Colonic mucosa (tissue), 4 donors: ENCODE measurements around the gene CACNA1H. TPM values are rescaled to one million over a fixed set of nuclear protein-coding genes. Genes with fewer than 3 reads are reported as not detected.
"Not testable (repeated sequence)": the region's sequence is repeated elsewhere in the genome, so short reads cannot be mapped to it uniquely, and the experiment has no call there.

ENCODE experiments used
- DNase-seq: peaks from one replicate; pipeline ENCODE4 v3.0.0-alpha.2; 2020
- H3K27ac ChIP-seq: fragments of 200-600 bp; one replicate; pipeline ENCODE4 v1.8.0; 2021
- H3K27me3 ChIP-seq: fragments of 200-600 bp; one replicate; pipeline ENCODE4 v1.8.0; 2021
- H3K36me3 ChIP-seq: fragments of 200-600 bp; one replicate; pipeline ENCODE4 v1.8.0; 2021
- H3K4me1 ChIP-seq: fragments of 200-600 bp; one replicate; pipeline ENCODE4 v1.8.0; 2021; ENCODE audit warnings: mild to moderate bottlenecking
- H3K4me3 ChIP-seq: fragments of 200-600 bp; one replicate; pipeline ENCODE4 v1.8.0; 2021
- H3K9ac ChIP-seq, 2 donors: one replicate each; pipeline ENCODE4 v1.7.0; 2013; ENCODE audit warnings: control low read depth in 2 of 2, low read depth in 2 of 2, low read length in 2 of 2
- H3K9me3 ChIP-seq: fragments of 200-600 bp; one replicate; pipeline ENCODE4 v1.8.0; 2021
- CTCF ChIP-seq: fragments of 200-600 bp; IDR thresholded peaks from one replicate; pipeline ENCODE4 v1.8.0; 2022; ENCODE audit warnings: antibody characterized with exemption, mild to moderate bottlenecking
- intact Hi-C: fragments of 100-400 bp; cut with DNase I; formaldehyde crosslinking; loops from one replicate; pipeline ENCODE4 v1.14.1; 2022
- total RNA-seq, 2 donors: library from RNA; stranded (reverse); fragmentation: NEBNext Ultra II Directional in 1 of 2; extraction: Animal tissue kit (Norgen Biotek cat#: 25700) in 1 of 2; gene quantifications; one replicate each; pipeline ENCODE4 v1.2.1, GENCODE V29; 2021
- donor health status: healthy.
- donor health status: DM: no; HTN: no; CAD: no.
- donor health status: DM: no; HTN: no; CAD: no.

CACNA1H gene
- total RNA-seq, 2 donors from 2014 or later = 2.1 to 14.6 TPM

DNA sequence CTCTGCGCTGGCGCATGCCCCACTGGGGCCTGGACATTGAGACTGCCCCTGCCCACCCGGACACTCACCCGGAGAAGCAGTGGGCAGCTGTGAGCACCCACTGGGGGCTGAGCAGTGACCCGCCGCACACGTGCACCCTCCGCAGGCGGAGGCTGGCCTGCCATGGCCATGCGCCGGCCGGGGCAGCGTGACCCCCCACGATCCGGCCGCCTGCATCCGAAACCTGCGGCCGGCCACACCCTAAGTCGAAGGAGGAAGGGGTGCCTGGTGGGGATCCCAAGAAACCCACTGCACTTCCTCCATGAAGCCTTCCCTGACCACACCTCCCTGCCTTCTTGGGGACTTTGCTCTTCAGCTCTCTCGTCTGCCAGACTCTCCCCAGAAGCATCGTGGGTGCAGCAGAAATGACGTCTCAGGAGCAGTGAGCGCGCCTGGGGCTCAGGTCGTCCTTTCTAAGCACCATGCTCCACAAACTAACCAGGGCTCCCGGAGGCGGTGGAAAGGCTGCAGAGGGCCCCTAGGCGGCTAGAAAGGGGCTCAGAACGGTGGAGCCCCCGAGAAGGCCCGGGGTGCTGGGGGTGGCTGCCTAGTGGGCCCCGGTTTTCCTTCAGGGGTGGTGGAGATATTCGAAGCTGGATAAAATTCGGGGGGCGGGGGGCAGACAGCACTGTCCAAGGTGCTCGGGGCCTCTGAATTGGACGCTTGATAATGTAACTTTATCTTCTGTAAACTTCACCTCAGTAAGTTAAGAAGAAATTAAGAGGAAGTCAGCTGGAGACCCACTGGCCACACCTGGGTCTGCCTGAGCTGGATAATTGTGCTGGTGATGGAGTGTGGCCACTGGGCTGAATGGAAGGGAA lies 70.7 kb downstream of the CACNA1H start:
- no peak overlapping the region for H3K27ac ChIP-seq
- intact Hi-C loops = no loop called here
- no peaks in the 10 kb centered on the region for H3K4me1 ChIP-seq
- no peaks in the 10 kb centered on the region for H3K36me3 ChIP-seq
- no peak for DNase-seq
- no peaks in the 10 kb centered on the region for H3K27me3 ChIP-seq
- H3K9ac ChIP-seq = no peak overlapping the region
- no peak overlapping the region for H3K4me3 ChIP-seq
- TF ChIP-seq CTCF = no peak
- H3K9me3 ChIP-seq = no peaks in the 10 kb centered on the region

GRCh38 chr16:1224558-1224957 lies 71.7 kb downstream of the CACNA1H start:
- no peak for TF ChIP-seq CTCF
- Histone ChIP-seq H3K9me3 (no peaks in the 10 kb centered on the region), H3K36me3 (no peaks in the 10 kb centered on the region), H3K27me3 (no peaks in the 10 kb centered on the region), H3K4me1 (no peaks in the 10 kb centered on the region), H3K27ac (no peak overlapping the region), H3K9ac (no peak overlapping the region), H3K4me3 (no peak overlapping the region)
- intact Hi-C loops = no loop called here
- DNase-seq = peak; percentile 31

DNA sequence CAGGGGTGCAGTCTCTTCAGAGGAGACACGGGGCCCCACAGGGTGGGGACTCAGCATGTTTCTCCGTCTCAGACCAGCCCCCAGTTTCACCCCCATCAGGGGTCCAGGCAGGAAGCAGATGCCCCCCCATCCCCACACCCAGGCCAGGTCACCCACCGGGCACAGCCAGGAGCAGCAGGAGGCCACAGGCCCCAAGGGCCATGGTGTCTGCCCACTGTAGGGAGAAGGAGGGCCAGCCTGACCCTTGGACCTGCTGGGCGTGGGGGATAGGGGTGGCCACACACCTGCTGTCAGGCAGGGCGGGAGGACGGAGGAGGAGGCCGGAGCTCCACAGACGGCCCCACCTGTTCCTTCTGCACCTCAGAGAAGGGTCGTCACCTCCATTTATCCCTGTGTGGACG lies 72.1 kb downstream of the CACNA1H start, which contains the start of gene TPSG1:
Gene TPSG1, minus strand, starts transcription at position 218 of the 401 bp plus-strand sequence. Its CDS starts 16 bp downstream, at position 202.
- no peaks in the 10 kb centered on the region for H3K9me3 ChIP-seq
- H3K4me3 ChIP-seq = no peak within 1 kb of the TSS
- no peak for TF ChIP-seq CTCF
- H3K9ac ChIP-seq = no peak within 1 kb of the TSS
- no peaks in the 10 kb centered on the region for H3K36me3 ChIP-seq
- DNase-seq = peak; percentile 27
- H3K4me1 ChIP-seq = no peaks in the 10 kb centered on the region
- H3K27me3 ChIP-seq = no peaks in the 10 kb centered on the region
- intact Hi-C loops = no loop called here
- no peak within 1 kb of the TSS for H3K27ac ChIP-seq

DNA sequence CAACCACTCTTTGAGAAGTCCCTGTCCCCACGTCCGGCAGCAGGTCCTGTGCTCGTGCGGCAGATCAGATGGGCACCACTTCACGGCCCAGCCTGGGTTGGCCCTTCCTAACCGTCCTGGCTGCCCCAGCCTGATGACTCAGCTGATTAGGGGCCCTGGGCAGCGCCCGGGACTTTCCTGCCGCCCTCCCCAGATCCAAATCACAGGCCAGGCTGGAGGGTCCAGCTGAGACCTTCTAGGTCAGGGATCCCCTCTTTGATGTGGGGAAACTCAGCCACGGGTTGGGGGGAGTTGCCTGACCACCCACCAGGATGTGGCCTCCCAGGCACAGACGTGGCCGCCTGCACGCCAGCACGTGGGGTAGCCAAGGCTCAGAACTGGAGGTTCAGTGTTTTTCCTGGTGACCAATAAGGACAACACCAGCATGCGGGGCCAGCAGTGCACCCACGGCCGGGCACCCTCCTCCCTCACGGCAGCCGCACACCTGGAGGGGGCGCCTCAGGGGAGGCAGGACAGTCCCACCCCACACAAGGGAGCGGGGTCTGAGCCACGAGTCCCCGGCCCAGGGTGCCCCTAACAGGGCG lies 72.9 kb downstream of the CACNA1H start:
- H3K4me1 ChIP-seq, H3K9ac ChIP-seq, H3K36me3 ChIP-seq, intact Hi-C loops, DNase-seq, H3K9me3 ChIP-seq, H3K27me3 ChIP-seq, H3K27ac ChIP-seq, H3K4me3 ChIP-seq: not testable (repeated sequence)

DNA sequence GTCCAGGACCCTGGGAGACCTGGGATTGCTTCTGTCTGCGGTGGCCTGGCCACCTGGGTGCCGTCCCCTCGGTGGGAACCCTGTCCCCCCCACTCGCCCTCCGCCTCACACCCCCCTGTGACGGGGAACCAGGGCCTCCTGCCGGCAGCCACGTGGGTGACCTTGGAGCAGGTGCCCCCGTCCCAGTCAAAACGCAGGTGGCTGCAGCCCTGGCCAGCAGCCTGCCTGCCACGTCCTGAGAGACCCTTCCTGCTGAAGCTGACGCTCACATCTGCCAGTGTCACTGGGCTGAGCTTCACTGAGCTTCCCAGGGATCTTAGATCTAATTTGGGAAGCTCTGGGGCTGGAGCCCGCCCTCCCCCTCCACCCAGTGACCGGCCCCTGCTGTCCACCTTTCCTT lies 73.8 kb downstream of the CACNA1H start:
- H3K36me3 ChIP-seq, H3K9me3 ChIP-seq, intact Hi-C loops, H3K4me3 ChIP-seq, H3K27me3 ChIP-seq, H3K4me1 ChIP-seq, H3K9ac ChIP-seq, DNase-seq, H3K27ac ChIP-seq: not testable (repeated sequence)

GRCh38 chr16:1228227-1228626 lies 75.3 kb downstream of the CACNA1H start:
- H3K27ac ChIP-seq, H3K4me1 ChIP-seq, intact Hi-C loops, H3K27me3 ChIP-seq, H3K9ac ChIP-seq, H3K9me3 ChIP-seq, H3K36me3 ChIP-seq, DNase-seq, H3K4me3 ChIP-seq: not testable (repeated sequence)

DNA sequence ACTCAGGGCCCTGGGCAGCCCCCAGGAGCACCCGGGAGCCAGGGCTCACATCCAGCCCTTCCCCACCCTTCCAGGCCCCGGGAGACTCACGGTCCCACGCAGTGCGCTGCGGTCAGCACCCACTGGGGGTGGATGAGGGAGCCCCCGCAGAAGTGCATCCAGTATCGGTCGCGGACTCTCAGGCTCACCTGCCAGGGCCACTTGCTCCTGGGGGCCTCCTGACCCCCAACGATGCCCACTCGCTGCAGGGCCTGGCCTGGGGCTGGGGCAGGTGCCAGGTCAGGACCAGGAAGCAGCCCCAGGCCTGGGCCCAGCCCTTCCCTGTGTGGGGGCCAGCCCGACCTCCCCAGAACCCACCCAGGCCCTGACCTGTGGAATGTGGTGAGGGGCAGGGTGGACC lies 76.6 kb downstream of the CACNA1H start:
- H3K27me3 ChIP-seq, H3K4me3 ChIP-seq, intact Hi-C loops, DNase-seq, H3K9ac ChIP-seq, H3K27ac ChIP-seq, H3K9me3 ChIP-seq, H3K36me3 ChIP-seq, H3K4me1 ChIP-seq: not testable (repeated sequence)

GRCh38 chr16:1230084-1230470 lies 77.2 kb downstream of the CACNA1H start, which contains the start of gene TPSB2:
TSS of gene TPSB2 (minus strand) at chr16:1230184. CDS start at chr16:1229951, 233 bp downstream.
- H3K27ac ChIP-seq, H3K27me3 ChIP-seq, H3K9ac ChIP-seq, H3K9me3 ChIP-seq, DNase-seq, H3K4me3 ChIP-seq, H3K36me3 ChIP-seq, H3K4me1 ChIP-seq, intact Hi-C loops: not testable (repeated sequence)

GRCh38 chr16:1230471-1231212 lies 77.7 kb downstream of the CACNA1H start:
- intact Hi-C loops, DNase-seq, H3K36me3 ChIP-seq, H3K27ac ChIP-seq, H3K9me3 ChIP-seq, H3K27me3 ChIP-seq, H3K4me3 ChIP-seq, H3K4me1 ChIP-seq, H3K9ac ChIP-seq: not testable (repeated sequence)

GRCh38 chr16:1231301-1231700 lies 78.4 kb downstream of the CACNA1H start:
- DNase-seq, H3K27ac ChIP-seq, intact Hi-C loops, H3K36me3 ChIP-seq, H3K9me3 ChIP-seq, H3K4me3 ChIP-seq, H3K4me1 ChIP-seq, H3K9ac ChIP-seq, H3K27me3 ChIP-seq: not testable (repeated sequence)
